ENCODE measurements around the gene FHOD3.
"Not testable (repeated sequence)": the region's sequence is repeated elsewhere in the genome, so short reads cannot be mapped to it uniquely, and the experiment has no call there.

Gene FHOD3

GRCh38 chr18:36811430-36811829 lies 513.9 kb downstream of the FHOD3 start:
- no peak for TF ChIP-seq CTCF (IDR thresholded peaks at IDR 0.05)
- peak overlapping the region in 1 of 2 donors; percentile 57 for H3K27ac ChIP-seq
- DNase-seq (ENCODE audit: low spot score) = no peak

GRCh38 chr18:36811955-36812354 lies 514.4 kb downstream of the FHOD3 start:
- Histone ChIP-seq H3K4me3 (no peak overlapping the region), H3K27ac (peak overlapping the region in 1 of 2 donors; percentile 55)
- no peak for DNase-seq (ENCODE audit: low spot score)
- TF ChIP-seq CTCF (IDR thresholded peaks at IDR 0.05) = no peak

More at GRCh38 chr18:36811430-36811829, 513.9 kb downstream of the FHOD3 start:
- H3K4me3 ChIP-seq = no peak overlapping the region

- Histone ChIP-seq H3K4me3 (no peak overlapping the region), H3K27ac (peak overlapping the region in 1 of 2 donors; percentile 55)
- DNase-seq (ENCODE audit: low spot score) = no peak
- no peak for TF ChIP-seq CTCF (IDR thresholded peaks at IDR 0.05)
Observed at GRCh38 chr18:36812678-36813077, 515.2 kb downstream of the FHOD3 start.

- H3K4me3 ChIP-seq = no peak overlapping the region
Observed at GRCh38 chr18:36813101-36813775, 515.7 kb downstream of the FHOD3 start.

GRCh38 chr18:36813824-36814223 lies 516.3 kb downstream of the FHOD3 start:
- DNase-seq (ENCODE audit: low spot score) = no peak
- TF ChIP-seq CTCF (IDR thresholded peaks at IDR 0.05) = no peak
- no peak overlapping the region for H3K27ac ChIP-seq
- no peak overlapping the region for H3K4me3 ChIP-seq

More at GRCh38 chr18:36813101-36813775, 515.7 kb downstream of the FHOD3 start:
- DNase-seq (ENCODE audit: low spot score) = no peak
- H3K27ac ChIP-seq = peak overlapping the region in 1 of 2 donors; percentile 55
- TF ChIP-seq CTCF (IDR thresholded peaks at IDR 0.05) = no peak

GRCh38 chr18:36814994-36815393 lies 517.5 kb downstream of the FHOD3 start:
- no peak for TF ChIP-seq CTCF (IDR thresholded peaks at IDR 0.05)
- no peak for DNase-seq (ENCODE audit: low spot score)
- no peak overlapping the region for H3K27ac ChIP-seq
- H3K4me3 ChIP-seq = no peak overlapping the region

- DNase-seq (ENCODE audit: low spot score); H3K4me3 ChIP-seq; H3K27ac ChIP-seq: not testable (repeated sequence)
Observed at GRCh38 chr18:36816096-36816495, 518.6 kb downstream of the FHOD3 start.

Data from coronary artery (tissue), 2 donors.